GM19238 (cell line): ENCODE measurements around the gene TBC1D9.
A peak's percentile ranks its signal among the peaks of the same experiment; 100 is the strongest.

Experiments used
- DNase-seq: peaks from one replicate; pipeline ENCODE4 v3.0.0; 2011; ENCODE audit warnings: low spot score; ENCODE audit not compliant: insufficient read length

TBC1D9 gene

DNA sequence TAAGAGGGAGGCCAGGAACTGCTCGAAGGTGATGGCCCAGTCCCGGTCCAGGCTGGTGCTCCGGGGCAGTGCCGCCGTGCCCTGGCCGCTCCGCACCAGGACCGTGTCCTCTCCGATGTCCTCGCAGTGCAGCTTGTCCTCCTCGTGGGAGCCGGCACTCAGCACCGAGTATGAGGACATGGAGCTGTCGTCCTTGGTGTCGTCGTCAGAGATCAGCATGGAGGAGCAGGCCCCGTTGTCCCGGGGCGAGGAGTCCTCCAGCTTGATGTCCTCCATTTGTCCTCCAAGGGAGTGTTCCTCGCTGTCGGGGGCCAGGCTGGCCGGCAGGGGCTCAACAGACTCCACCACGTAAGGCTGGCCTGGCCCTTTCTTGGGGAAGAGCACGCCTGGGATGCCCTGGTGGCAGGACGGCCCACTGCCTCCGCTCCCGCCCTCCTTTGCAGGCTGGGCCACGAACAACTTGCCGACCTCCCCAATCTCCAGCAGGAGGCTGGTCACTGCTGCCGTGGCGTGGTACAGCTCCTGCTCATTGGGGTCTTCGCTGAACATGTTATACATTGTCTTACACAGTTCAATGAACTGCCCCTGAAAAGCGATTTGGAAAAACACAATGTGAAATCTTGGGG, 133.7 kb downstream of the TBC1D9 start:
- DNase-seq, result no peak

DNA sequence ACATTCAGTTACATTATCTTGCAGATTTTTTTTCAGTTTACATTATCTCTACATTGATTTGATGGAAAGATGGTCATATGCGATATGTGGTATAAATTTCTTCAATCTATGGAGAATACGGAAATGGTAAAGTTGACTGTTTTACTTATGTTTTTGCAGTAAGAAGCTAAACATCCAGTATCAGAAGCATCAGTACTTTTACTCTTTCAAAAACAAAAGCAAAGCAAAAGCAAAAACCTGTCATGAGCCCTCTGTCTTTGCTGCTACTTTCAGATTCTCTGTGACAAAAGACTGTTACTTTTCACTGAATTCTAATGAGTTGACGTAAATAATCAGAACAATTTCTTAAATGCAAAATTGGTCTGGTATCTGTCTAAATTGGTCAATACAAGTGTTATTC, 135.0 kb downstream of the TBC1D9 start:
- DNase-seq, result no peak

DNA sequence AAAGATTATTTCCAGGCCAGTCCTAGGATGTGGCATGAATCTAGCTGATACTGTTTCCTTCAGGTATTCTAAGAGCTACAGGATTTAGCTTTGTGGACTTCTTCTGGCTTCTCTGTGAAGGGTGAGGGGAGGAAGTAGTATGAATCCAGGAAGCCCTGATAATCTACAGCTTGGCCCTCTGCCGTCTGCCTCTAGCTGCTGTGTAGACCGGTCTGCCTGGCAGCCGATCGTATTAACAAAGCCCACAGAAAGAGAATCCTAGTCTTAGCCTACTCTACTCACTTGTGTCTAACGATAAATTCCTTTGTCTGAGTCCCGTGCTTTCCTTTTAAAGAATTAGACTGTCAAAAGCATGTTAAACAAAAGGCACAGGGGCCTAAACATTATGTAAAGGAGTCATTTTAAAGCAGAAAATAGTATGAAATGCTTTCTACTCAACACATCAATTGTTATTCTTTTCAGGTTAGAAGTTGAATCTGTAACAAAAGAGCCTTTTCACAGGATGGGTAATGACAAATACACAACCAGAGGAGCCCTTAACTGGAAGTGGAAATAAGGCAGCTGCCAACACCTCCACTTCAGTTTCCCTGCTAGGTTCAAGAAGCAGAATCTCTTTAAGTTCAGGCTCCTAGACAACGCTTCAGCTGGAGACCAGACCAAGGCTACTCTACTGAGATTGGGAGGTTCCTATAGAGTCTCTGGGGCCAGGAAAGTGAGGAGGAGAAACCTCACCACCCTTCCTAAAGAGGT, 138.5 kb downstream of the TBC1D9 start:
- no peak for DNase-seq

DNA sequence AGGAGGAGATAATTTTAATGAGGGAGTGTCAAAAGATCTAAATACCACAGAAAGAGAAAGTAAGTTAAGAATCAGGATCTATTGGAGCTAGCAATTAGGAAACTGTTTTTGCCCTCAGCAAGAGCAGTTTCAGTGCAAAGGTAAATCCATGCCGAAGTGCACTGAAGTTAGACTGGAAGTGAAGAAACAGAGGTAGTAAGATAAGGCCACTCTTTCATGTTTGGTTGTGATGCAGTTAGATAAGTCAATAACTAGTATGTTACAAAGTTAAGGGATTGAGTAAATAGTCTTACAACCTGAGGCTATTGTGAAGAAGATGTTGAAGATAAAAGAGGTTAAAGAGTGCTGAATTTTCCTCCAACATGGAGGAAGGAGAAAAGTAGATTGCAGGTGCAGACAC, 140.7 kb downstream of the TBC1D9 start:
- no peak for DNase-seq

DNA sequence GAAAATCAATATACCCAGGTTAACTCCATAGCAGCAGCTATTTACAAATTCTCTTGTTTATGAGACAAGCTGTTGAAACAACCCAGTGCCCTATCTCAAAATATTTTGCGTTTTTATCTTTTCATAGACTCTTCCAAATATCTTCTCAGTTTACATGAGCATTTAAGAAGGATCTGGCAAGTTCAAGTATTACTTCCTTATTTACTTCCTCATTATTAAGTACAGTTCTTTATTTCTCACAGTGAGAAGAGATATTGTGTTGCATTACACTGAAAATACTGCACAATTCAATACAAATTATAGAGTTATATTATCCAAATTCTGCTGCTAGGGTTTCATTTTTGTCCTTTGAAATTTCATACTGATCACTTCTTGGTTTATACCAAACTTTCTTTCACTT, 143.8 kb downstream of the TBC1D9 start:
- DNase-seq, result no peak

DNA sequence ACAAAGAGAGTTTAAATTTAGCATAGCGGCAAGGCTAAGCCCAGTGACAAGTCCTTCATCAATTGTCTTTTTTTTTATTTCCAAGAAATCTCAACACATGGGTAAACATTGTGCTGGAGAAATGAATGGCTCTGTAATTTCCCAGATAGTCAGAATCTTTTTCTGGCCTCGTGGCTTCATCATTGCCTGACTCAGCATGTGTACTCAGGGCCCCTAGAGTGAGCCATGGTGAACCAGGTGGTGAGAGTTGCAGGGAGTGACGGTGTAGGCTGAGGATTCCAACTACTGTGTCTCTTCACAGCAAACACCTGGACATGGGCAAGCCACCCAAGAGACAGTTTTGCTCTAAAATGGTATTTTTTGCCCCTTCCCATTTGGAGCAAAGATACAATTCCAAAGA, 144.3 kb downstream of the TBC1D9 start:
- no peak for DNase-seq

DNA sequence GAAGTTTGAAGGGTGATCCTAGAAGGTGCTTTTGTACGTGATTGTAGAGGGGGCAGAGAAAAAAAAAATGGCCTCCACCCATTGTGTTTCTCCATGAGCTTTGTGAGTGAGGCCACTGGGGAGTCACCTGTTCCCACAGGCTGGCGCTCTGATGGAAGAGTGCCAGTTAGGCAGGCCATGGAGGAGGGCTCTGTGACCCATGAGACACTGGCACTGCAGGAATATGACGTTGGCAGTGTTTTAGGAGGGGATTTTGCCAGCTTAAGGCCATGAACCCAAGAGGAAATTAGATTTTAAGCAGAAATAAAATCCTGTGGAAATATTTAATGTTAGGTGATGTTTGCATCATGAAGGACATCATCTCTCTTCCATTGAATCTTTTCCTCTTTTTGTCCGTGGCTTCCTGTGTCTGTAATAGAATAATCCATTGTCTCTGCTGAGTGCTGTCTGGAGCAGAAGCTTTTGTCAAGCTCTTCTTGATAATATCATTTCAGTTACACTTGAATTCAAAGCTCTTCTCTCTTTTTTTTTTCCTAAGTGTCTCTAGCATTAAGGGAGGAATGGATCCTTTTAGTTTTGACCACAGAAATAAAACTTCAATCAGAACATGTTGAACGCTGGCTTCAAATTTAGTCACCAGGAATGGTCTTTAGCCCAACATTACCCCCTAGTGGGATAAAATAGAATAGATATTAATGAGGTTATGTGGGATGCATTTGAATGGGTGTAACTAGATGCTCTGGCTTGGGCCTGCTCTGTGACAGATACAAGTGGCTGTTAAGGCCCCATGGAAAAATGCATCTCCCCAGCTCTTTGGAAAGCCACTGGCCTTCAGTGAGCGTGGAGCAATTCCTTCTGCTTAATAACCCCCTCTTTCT, 146.4 kb downstream of the TBC1D9 start:
- peak; percentile 26 for DNase-seq

DNA sequence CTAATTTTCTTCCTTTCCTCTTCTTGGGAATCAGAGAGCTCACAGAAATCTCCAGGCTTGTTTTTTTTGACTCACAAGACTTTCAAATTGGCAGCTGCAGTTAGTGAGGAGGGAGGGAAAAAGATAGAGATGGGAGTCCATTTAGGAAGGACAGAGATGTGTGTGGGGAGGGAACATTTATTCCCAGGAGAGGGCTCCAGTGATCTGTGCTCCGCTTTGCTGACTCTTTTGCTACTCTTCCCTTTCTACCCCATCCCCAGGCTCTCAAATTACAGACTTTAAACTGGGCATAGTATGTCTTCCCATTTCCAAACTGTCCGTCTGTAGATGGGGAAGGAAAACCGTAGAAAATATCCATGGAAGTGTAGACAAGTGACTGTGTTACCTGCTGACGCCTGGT, 148.3 kb downstream of the TBC1D9 start:
- DNase-seq, result no peak

DNA sequence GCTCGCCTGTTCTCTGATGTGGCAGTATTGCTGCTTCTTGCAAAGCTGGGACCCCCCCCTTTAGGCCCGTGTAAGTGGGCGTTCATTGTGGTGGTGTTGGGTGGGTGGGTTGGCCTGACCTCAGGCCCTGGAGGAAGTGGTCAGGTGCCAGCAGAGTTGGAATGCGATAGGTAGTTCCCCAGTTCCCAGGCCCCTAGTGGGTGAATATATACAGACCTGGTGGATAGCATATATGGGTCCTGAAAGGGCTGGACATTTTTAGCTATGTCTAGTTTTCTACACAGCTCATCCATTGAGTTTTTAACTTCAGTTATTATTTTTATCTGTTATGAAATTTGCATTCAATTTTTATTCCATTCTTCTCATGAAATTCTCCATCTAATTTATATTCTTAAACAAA, 151.6 kb downstream of the TBC1D9 start:
- no peak for DNase-seq

DNA sequence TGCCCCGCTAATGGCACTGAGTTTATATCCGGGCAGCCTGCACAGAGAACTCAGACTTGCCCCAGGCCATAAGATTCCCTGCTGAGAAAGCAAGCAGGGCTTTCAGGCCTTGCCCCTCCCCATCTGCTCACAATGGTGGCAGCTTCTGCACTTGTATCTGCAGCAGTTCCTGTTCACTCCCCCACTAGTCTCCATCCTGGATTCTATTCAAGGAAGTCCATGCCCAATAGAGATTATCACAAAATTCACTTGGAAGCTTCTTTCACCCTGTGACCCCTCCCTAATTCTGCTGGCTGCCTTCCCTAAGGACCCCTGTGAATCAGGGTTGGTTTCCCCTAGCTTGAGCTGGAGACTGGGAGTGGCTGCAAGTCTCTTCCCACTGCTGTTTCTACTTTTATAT, 152.9 kb downstream of the TBC1D9 start:
- no peak for DNase-seq

DNA sequence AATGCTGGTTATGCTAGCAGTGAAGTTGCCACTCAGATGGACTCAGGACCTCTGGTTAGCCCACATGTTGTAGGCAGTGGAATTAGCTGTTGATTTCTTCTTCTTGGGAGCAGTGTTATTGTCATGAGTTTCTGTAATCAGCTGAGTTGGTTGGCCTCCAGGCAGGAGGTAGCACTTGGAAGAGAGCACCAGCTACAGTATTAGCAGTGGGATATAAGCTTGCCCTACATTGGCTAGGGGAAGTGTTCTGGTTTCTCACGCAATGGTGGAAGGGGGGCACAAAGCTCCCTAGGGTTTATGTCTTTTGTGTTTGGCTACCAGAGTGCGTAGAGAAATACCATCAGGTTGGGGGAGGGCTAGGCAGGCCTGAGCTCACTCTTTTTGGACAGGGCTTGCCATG, 153.5 kb downstream of the TBC1D9 start:
- no peak for DNase-seq

DNA sequence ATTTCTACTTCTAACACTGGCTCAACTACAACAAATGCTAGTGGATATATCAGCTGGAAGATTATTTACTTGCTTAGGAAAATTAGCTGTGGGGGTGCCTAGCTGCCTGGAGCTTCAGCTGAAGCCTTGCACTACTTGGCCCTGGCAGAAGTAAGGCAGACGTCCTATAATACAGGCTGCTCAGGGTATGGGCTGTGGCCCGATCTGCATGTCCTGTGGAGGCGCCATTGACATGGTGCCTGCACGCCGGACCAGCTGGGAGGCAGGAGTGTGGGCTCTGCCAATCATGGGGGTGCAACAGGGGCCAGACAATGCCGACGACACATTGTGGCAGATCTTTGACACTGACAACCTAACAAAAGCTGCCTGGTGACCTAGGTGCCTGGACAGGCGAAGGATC, 155.8 kb downstream of the TBC1D9 start:
- DNase-seq, result no peak

DNA sequence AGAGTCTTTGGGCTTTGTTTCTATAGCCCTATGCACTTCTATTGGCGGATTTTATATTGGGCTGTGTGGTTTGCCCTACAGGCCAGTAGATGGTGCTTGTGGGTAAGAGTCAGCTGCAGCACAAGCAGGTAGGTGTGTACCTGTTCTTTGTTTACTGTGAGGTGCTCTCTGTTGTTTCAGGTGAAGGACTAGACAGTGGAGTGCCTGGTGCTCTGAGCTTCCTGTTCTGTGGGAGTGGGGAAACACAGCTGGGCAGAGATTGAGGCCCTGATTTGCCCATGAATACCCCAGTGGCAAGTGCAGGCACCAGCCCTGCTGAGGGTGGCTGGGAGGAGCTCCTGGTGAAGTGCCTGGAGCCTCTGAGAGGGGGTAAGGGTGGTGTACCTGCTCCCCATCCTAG, 161.1 kb downstream of the TBC1D9 start:
- peak; percentile 26 for DNase-seq

DNA sequence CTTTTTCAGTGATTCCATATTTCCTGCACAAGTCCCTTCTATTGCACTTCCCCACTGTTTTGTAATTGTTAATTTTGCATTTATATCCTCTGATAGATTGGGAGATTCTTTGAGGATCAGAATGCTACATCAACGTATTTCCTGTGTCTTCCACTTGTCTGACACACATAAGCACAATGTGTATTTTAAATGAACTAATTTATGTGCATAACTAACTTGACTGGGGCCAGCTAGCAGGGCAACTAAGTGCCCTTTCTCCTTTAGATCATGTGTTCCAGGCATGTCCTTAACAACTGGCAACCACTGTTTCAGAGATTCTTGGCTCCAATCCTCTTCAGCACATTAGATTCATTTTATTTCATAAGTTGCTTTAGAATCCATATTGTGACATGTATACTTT, 171.7 kb downstream of the TBC1D9 start:
- no peak for DNase-seq

DNA sequence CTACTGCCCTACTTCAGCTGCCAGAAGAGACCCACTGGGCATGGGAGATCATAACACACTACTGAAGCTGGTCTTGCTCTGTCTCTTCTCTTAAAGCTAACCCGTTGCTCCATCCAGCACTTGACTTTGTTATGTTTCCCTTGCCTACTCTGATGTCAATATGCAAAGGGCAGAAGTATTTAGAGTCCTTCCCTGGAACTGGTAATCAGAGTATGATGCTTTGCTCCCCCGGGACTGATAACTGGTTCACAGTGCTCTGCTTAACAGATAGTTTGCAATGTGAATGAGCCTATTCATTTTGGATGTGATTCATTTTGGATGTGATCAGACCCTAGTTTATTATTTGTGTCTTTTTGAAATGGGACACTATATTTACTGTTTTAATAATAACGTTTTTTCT, 175.1 kb downstream of the TBC1D9 start:
- no peak for DNase-seq

DNA sequence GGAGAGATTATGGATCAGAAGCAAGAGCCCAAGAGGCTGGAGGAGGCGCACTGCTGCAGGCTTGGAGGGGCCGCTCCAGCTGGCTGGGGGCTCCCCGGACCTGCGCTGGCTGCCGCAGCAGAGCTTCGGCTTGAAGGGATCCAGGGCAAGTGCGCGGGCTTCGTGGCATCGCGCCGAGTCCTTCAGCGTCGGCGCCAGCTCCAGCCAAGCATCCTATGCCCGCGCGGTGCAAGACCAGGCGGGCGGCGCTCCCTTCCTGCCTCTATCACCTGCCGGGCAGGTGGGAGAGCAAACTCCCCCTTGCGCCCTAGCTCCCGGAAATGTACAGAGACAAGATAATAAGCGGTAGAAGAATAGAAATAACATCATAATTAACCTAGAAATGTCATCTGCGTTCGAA, 176.9 kb downstream of the TBC1D9 start:
- no peak for DNase-seq

DNA sequence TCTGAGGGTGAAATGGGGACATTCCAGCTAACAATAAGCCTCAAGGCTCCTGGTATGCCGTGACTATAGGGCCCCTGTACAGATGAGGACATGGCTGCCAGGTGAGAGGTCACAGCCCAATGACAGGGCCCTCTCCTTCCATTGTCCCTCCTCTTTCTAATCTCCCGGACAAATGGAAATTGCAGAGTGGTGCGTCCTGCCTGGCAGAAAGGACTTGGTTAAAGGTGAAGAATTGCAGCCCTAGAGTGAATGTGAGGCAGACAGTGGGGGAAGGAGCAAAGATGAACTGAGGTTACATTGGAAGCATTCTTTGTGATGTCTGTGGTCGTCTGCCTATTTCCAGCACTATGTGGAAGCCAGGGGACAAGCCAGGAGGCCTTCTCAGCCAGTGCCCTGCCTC, 180.7 kb downstream of the TBC1D9 start:
- DNase-seq, result no peak

DNA sequence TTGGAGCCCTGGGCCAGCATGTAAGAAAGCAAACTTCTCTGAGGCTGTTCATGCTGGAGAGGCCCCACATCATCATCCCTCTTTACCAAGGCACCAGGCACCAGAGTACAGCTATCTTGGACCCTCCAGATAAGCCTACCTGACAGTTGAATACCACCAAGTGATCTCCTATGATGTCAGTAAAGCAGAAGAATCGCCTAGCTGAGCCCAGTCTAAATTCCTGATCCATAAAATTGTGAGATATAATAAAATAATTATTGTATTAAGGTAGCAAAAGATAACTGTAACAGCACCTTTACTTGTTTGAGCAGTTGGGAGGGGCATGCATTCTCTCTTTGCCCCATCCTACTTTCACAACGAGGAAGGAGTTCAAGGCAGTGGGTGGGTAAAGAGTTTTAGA, 184.6 kb downstream of the TBC1D9 start:
- DNase-seq, result no peak
